Suprapubic skin (tissue), 4 donors: ENCODE results near the gene VEGFC. TPM values are rescaled to one million over a fixed set of nuclear protein-coding genes. Genes with fewer than 3 reads are reported as not detected.

Source experiments
- DNase-seq, 2 donors: peaks; one replicate each; pipeline ENCODE4 v3.0.0-alpha.2; 2019; ENCODE audit warnings: low spot score in 2 of 2
- H3K27ac ChIP-seq: fragments of 200-600 bp; sonication (generic); one replicate; pipeline ENCODE4 v1.5.1; 2019
- H3K27me3 ChIP-seq: fragments of 200-600 bp; sonication (generic); one replicate; pipeline ENCODE4 v1.5.1; 2019
- H3K36me3 ChIP-seq: fragments of 200-600 bp; sonication (generic); one replicate; pipeline ENCODE4 v1.5.1; 2019
- H3K4me1 ChIP-seq: fragments of 200-600 bp; sonication (generic); one replicate; pipeline ENCODE4 v1.5.1; 2019
- H3K4me3 ChIP-seq: fragments of 200-600 bp; sonication (generic); one replicate; pipeline ENCODE4 v1.5.1; 2019; ENCODE audit warnings: mild to moderate bottlenecking
- H3K9me3 ChIP-seq: fragments of 200-600 bp; sonication (generic); one replicate; pipeline ENCODE4 v1.5.1; 2019
- EP300 ChIP-seq: sonication (generic); formaldehyde crosslinking; IDR thresholded peaks from one replicate; pipeline ENCODE4 v1.6.1; 2017; ENCODE audit warnings: antibody characterized with exemption
- POLR2A ChIP-seq, 2 donors: fragments of 450-650 bp; IDR thresholded peaks; one replicate each; pipeline ENCODE4 v1.6.1; 2017; ENCODE audit warnings: antibody characterized with exemption in 2 of 2, mild to moderate bottlenecking in 2 of 2, moderate library complexity in 2 of 2
- POLR2AphosphoS5 ChIP-seq, 3 donors: sonication (generic); formaldehyde crosslinking; IDR thresholded peaks; one replicate each; pipeline ENCODE4 v1.6.1; 2017; ENCODE audit warnings: antibody characterized with exemption in 3 of 3
- WGBS: methylation state at CpG from one replicate; pipeline ENCODE4 v1.1.5; 2018; 5-methylcytosine and 5-hydroxymethylcytosine counted together
- total RNA-seq, 4 donors: library from RNA; depleted of rRNA; stranded (reverse); fragments of >200 nt; gene quantifications; one replicate each; pipeline ENCODE4 v1.1.0, GENCODE V29; 2016
- TF ChIP-seq, protein P1 (sequence below), 2 donors: fragments of 200-600 bp in 1 of 2; fragments of 450-650 bp in 1 of 2; sonication (generic) in 1 of 2; IDR thresholded peaks; one replicate each; pipeline ENCODE4 v1.5.1; 2016 to 2019; ENCODE audit warnings: antibody characterized with exemption in 2 of 2, mild to moderate bottlenecking in 1 of 2, moderate library complexity in 1 of 2

Gene VEGFC
- total RNA-seq, 4 donors from 2014 or later = 2.3 to 8.1 (median 4.1) TPM

DNA sequence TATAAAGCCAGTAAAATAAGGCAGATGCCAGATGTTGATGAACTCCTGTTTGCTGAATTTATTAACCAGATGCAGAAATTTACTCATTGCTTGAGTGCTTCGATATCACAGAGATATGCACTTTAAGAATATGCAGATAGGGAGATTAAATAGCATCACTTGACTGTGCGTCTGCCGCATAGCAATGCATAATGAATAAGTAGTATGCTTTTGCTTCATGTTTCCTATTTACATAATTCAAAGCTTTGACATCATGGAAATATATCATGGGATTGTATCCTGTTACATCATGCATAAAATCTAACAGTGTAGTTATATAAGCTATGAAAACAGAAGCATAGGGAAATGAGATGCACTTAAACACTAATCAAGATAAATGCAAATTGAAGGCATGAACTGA is 45.9 kb downstream of the VEGFC start:
- no peaks in the 10 kb centered on the region for H3K27me3 ChIP-seq
- 95% methylated on average over 3 of the region's 3 CpGs for WGBS
- no peak overlapping the region for H3K4me3 ChIP-seq
- no peak overlapping the region for H3K27ac ChIP-seq
- no peak for TF ChIP-seq POLR2A (IDR thresholded peaks at IDR 0.05)
- TF ChIP-seq POLR2AphosphoS5 (IDR thresholded peaks at IDR 0.05) = no peak
- TF ChIP-seq, protein P1, sequence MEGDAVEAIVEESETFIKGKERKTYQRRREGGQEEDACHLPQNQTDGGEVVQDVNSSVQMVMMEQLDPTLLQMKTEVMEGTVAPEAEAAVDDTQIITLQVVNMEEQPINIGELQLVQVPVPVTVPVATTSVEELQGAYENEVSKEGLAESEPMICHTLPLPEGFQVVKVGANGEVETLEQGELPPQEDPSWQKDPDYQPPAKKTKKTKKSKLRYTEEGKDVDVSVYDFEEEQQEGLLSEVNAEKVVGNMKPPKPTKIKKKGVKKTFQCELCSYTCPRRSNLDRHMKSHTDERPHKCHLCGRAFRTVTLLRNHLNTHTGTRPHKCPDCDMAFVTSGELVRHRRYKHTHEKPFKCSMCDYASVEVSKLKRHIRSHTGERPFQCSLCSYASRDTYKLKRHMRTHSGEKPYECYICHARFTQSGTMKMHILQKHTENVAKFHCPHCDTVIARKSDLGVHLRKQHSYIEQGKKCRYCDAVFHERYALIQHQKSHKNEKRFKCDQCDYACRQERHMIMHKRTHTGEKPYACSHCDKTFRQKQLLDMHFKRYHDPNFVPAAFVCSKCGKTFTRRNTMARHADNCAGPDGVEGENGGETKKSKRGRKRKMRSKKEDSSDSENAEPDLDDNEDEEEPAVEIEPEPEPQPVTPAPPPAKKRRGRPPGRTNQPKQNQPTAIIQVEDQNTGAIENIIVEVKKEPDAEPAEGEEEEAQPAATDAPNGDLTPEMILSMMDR (IDR thresholded peaks at IDR 0.05) = no peak
- TF ChIP-seq EP300 = no peak
- no peaks in the 10 kb centered on the region for H3K36me3 ChIP-seq
- no peaks in the 10 kb centered on the region for H3K9me3 ChIP-seq
- no peak for DNase-seq
- H3K4me1 ChIP-seq = no peaks in the 10 kb centered on the region

DNA sequence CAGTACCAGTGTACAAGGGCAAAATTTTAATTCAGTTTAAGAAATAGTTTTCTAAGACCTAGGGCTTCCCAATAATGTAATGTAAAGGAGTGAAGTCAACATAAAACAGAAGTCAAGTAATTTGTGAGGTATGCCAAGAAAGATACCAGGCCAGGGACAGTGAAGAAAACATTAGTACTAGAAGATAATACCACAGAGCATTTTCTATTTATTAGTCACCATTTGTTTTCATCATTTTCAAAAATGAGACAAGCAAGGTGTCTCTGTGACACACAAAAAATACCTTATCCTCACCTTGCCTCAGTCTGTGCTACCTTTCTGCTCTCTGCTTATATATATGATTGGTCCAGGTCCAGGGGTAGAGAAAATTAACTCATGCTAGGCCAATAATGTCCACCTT is 46.8 kb downstream of the VEGFC start:
- no peak for DNase-seq
- Histone ChIP-seq H3K27me3 (no peaks in the 10 kb centered on the region), H3K4me3 (no peak overlapping the region), H3K4me1 (no peaks in the 10 kb centered on the region), H3K36me3 (no peaks in the 10 kb centered on the region), H3K27ac (no peak overlapping the region), H3K9me3 (no peaks in the 10 kb centered on the region)
- TF ChIP-seq POLR2A (IDR thresholded peaks at IDR 0.05) = no peak
- TF ChIP-seq, protein P1 (IDR thresholded peaks at IDR 0.05) = no peak
- no peak for TF ChIP-seq POLR2AphosphoS5 (IDR thresholded peaks at IDR 0.05)
- no peak for TF ChIP-seq EP300

DNA sequence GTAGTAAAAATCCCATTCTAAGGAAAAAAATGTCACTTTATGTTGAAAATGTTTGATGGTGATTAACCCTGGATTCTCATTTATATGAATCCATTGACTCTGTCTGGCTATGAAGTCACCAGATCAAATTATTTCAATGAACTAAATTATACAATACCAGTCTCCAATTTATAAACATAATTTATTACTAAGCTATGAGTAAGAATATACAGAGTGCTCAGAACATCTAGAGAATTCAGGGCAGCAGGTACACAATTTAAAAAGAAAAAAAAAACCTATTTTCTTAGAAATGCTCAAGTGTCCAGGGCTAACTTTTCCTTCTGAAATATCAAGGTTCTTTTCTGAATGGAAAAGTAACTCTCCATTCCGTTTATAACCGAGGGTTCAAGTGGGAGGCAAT is 48.6 kb downstream of the VEGFC start:
- no peaks in the 10 kb centered on the region for H3K9me3 ChIP-seq
- whole genome bisulfite sequencing = 94% methylated on average over 2 of the region's 2 CpGs
- H3K36me3 ChIP-seq = no peaks in the 10 kb centered on the region
- H3K4me1 ChIP-seq = no peaks in the 10 kb centered on the region
- H3K27me3 ChIP-seq = no peaks in the 10 kb centered on the region
- no peak for DNase-seq
- TF ChIP-seq, protein P1 (IDR thresholded peaks at IDR 0.05) = no peak
- no peak for TF ChIP-seq POLR2A (IDR thresholded peaks at IDR 0.05)
- TF ChIP-seq POLR2AphosphoS5 (IDR thresholded peaks at IDR 0.05) = no peak
- TF ChIP-seq EP300 = no peak
- no peak overlapping the region for H3K4me3 ChIP-seq
- no peak overlapping the region for H3K27ac ChIP-seq

DNA sequence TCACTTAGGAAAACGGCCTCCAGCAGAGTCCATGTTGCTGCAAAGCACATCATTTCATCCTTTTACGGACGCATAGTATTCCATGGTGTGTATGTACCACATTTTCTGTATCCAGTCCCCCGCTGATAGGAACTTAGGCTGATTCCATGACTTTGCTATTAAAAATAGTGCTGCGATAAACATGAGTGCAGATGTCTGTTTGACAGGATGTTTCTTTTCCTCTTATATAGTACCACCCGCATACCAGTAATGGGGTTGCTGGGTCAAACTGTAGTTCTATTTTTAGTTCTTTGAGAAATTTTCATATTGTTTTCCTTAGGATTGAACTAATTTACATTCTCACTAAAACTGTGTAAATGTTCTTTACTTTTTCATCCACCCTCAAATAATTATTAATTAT is 50.5 kb downstream of the VEGFC start:
- no peak overlapping the region for H3K4me3 ChIP-seq
- 89% methylated on average over 6 of the region's 6 CpGs for WGBS
- no peak for DNase-seq
- H3K36me3 ChIP-seq = no peaks in the 10 kb centered on the region
- TF ChIP-seq, protein P1 (IDR thresholded peaks at IDR 0.05) = no peak
- no peak for TF ChIP-seq POLR2A (IDR thresholded peaks at IDR 0.05)
- no peak for TF ChIP-seq POLR2AphosphoS5 (IDR thresholded peaks at IDR 0.05)
- TF ChIP-seq EP300 = no peak
- no peaks in the 10 kb centered on the region for H3K27me3 ChIP-seq
- H3K4me1 ChIP-seq = no peaks in the 10 kb centered on the region
- H3K27ac ChIP-seq = no peak overlapping the region
- no peaks in the 10 kb centered on the region for H3K9me3 ChIP-seq

DNA sequence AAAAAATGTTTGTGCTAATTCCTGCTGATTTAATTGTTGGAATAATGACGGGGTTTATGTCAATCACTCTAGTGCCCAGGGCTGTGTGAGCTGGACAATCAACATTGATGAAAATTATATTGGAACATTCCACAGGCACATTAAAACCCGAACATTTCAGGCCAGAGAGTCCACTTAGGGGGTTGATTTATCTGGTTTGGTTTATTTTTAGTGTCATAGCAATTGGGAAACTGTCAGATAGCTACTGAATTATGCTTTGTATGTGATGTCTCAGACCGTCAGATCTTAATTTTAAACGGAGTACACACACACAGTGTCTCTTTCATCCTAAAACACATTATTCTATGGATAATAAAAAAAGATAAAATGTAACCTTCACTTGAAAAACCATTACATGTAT is 51.5 kb downstream of the VEGFC start:
- 42% methylated on average over 4 of the region's 4 CpGs for WGBS
- TF ChIP-seq, protein P1 (IDR thresholded peaks at IDR 0.05) = no peak
- no peak for TF ChIP-seq EP300
- no peak for TF ChIP-seq POLR2A (IDR thresholded peaks at IDR 0.05)
- no peak for TF ChIP-seq POLR2AphosphoS5 (IDR thresholded peaks at IDR 0.05)

More for the DNA sequence above, 51.5 kb downstream of the VEGFC start:
- no peaks in the 10 kb centered on the region for H3K27me3 ChIP-seq
- no peak for DNase-seq
- no peak overlapping the region for H3K27ac ChIP-seq
- H3K4me1 ChIP-seq = no peaks in the 10 kb centered on the region
- H3K36me3 ChIP-seq = no peaks in the 10 kb centered on the region
- H3K4me3 ChIP-seq = no peak overlapping the region
- no peaks in the 10 kb centered on the region for H3K9me3 ChIP-seq
